GM21717 (cell line): ENCODE results near the gene OSBP2.
"Not testable (repeated sequence)": the region's sequence is repeated elsewhere in the genome, so short reads cannot be mapped to it uniquely, and the experiment has no call there.

Experiments used
- ATAC-seq: cut with Tn5 transposase; IDR thresholded peaks from one replicate; pipeline ENCODE4 v1.9.1; 2021; ENCODE audit warnings: mild to moderate bottlenecking, moderate library complexity; ENCODE audit not compliant: unreplicated experiment

Gene OSBP2

GRCh38 chr22:30679895-30680690 lies 14.6 kb upstream of the OSBP2 start:
- not testable (repeated sequence) for ATAC-seq

DNA sequence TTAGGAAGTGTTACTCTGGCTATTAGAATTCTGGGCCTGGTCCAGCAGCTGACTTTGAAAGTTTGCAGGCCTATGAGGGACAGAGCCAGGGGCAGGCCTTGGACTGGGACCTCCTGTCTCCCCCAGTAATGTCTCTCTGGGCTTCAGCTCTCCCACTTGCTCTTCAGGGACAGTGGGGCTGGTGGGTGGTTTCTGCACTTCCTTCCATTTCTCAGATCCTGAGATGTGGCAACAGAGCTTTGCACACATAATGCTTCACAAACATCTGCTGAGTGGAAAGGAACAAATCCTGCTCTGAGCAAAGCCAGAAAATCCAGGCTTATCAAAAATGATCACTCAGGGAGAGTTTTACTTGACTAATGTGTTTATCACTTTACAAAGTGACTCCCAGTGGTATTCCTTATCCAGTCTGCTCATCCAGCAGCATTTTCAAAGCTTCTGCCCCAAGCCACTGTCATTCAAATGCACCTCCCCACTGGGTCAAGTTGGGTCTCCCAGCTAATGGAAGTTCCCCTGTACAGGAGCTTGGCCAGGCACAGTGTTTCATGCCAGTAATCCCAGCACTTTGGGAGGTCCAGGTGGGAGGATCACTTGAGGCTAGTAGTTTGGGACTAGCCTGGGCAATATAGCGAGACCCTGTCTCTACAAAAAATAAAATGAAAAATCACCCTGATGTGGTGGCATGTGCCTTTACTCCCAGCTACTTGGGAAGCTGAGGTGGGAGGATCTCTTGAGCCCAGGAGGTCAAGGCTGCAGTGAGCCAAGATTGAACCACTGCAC lies 13.5 kb upstream of the OSBP2 start:
- no peak for ATAC-seq

- no peak for ATAC-seq
Observed at GRCh38 chr22:30681831-30682230, 12.8 kb upstream of the OSBP2 start.

DNA sequence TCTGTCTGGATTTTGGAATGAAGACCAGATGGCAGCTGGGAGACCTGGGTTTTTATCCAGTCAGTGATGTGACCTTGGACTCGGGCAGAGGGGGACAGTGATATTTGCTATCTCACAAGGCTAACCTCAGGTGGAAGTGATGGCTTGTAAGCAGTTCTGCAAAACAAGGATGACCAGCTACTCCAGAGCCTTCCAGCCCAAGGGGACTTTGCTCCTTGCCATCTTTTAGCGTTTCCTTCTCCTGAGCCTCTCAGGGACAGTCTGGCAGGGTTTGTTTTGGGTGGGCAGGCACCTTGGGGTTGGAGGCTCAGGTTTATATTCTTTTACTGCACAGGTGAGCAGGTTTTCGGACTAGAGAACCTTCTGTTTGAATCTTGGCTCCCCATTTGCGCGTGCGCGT lies 9.5 kb upstream of the OSBP2 start:
- no peak for ATAC-seq

- no peak for ATAC-seq
Observed at GRCh38 chr22:30687358-30687757, 7.3 kb upstream of the OSBP2 start.

DNA sequence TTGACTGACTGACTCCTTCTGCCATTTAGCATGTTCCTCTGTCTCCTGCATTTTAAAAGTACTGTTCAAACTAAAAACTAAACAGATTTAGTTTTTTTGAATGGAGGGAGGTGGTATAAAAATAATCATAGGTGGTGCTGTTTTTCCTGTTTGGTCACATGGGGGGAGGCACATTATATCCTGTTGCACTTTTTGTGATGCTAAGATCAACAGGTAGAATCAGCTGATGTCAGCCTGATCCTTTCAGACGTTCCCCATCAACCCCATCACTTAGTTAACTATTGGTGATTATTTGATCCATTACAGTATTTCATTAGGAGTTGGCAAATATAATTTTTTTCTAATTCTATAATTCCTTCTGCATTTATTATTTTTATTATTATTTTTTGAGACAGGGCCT lies 5.1 kb upstream of the OSBP2 start:
- ATAC-seq = no peak

GRCh38 chr22:30691204-30691603 lies 3.5 kb upstream of the OSBP2 start:
- ATAC-seq = no peak

- no peak for ATAC-seq
Observed at GRCh38 chr22:30694171-30694639, 469 bp upstream of the OSBP2 start.

- no peak for ATAC-seq
Observed at GRCh38 chr22:30695351-30695851, 727 bp downstream of the OSBP2 start.

DNA sequence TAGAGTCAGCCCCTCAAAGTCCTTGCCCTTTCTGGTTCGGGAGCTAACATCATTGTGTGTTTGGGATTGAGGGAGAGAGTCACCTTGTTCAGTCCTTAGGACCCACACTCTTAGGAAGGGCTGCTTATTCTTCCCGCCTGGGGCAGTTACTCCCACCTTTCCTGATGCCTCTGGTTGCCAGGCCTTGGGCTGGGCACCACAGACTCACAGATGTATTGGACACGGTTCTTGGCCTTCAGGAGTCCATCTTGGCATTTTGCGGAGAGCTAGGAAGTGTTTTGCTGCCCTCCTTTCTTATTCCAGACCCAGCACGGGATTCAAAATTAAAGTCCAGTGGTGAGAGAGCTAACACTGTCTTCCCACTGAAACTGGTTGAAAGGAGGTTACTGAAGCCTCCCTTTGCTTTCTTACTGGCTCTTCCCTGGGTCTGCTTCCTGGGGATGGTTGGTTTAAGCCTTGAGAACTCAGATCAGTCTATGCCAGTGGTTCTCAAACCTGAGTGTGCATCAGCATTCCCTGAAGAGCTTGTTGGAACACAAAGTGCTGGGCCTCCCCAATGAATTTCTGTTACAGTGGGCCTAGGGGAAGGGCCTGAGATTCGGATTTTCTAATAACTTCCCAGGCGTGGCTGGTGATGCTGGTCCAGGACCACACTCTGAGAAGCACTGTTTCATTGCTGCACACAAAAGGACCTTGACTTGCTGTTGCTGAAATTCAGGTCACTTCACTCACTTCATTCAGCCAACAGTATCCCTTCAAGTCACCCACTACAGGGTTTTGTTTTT lies 1.4 kb downstream of the OSBP2 start:
- no peak for ATAC-seq

- no peak for ATAC-seq
Observed at GRCh38 chr22:30697975-30698374, 3.3 kb downstream of the OSBP2 start.

DNA sequence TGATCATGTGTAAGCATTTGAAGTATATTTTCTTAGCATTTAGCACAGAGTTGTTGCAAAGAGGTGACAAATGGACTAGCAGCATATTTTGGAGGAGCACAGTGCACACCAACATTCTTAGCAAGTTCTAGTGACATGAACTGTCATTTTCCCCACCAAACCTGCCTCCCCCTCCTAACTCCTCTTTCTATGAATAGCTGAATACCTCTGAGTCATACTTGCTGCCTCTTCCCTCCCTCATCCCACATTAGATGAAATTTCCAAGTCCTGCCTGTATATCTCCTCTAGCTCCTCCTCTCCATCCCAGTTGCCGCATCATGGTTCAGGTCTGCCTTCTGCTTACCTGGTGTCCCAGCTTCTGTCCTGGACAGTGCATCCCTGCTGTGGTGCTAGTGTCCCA lies 7.2 kb downstream of the OSBP2 start:
- no peak for ATAC-seq

GRCh38 chr22:30702856-30703255 lies 8.2 kb downstream of the OSBP2 start:
- no peak for ATAC-seq

- no peak for ATAC-seq
Observed at GRCh38 chr22:30704978-30705377, 10.3 kb downstream of the OSBP2 start.

- ATAC-seq = peak; percentile 55
Observed at GRCh38 chr22:30705710-30706651, 11.3 kb downstream of the OSBP2 start.

GRCh38 chr22:30709980-30710379 lies 15.3 kb downstream of the OSBP2 start:
- ATAC-seq = not testable (repeated sequence)

GRCh38 chr22:30712094-30712493 lies 17.4 kb downstream of the OSBP2 start:
- no peak for ATAC-seq

GRCh38 chr22:30714062-30714461 lies 19.4 kb downstream of the OSBP2 start:
- ATAC-seq = no peak

- ATAC-seq = no peak
Observed at GRCh38 chr22:30717331-30717921, 22.8 kb downstream of the OSBP2 start.

DNA sequence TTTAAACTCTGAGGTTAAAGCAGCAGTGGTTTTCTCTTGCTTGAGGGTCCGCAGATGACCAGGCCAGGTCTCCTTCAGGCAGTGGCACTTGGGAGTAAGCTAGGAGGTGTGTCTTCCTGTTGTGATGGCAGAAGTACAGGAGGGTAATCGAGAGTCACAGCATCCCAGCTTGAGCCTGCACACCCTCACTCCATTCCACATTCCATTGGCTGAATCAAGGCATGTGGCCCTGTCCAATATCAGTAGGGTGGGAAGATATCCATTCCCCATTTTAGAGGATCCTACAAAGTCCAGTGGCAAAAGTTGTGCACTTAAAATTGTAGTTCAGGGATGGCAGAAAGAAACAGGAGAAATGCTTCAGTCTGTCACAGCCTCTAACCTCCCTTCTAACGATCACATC lies 23.3 kb downstream of the OSBP2 start:
- ATAC-seq = no peak
